ENCODE data around the gene GFPT2. TPM values are rescaled to one million over a fixed set of nuclear protein-coding genes. Genes with fewer than 3 reads are reported as not detected.

Gene GFPT2
- total and polyA plus RNA-seq, 9 donors, result 18.5 to 135 (median 41.5) TPM

DNA sequence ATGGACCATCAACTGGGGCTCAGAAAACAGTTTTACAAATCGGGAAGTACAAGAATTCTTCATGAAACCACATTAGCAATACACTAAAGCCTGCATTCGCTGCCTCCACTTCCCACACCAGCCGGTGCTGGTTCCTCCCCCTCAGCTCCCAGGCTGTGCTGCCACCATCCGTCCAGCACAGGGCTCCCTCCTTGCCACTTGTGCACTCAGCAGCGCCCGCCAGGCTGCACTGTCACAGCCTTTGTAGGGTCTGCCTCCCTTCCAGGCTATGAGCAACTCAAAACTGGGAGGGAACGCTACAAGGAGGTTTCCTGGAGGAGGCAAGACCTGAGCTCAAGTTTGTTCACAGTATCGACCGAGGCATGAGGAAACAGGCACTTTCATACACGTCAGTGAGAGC lies 69.0 kb downstream of the GFPT2 start:
- Histone ChIP-seq H3K4me1 (ENCODE audit: insufficient read depth) (no peaks in the 10 kb centered on the region), H3K27ac (no peak overlapping the region), H3K4me3 (no peak overlapping the region), H3K27me3 (no peaks in the 10 kb centered on the region), H3K36me3 (no peaks in the 10 kb centered on the region), H3K9me3 (no peaks in the 10 kb centered on the region)
- WGBS, 3 donors, result 70 to 80% (median 73%) methylated on average over 10 of the region's 10 CpGs
- DNase-seq, result no peak
- TF ChIP-seq EP300 (IDR thresholded peaks at IDR 0.05) (no peak), POLR2A (IDR thresholded peaks at IDR 0.05) (no peak)
- TF ChIP-seq, protein P1, sequence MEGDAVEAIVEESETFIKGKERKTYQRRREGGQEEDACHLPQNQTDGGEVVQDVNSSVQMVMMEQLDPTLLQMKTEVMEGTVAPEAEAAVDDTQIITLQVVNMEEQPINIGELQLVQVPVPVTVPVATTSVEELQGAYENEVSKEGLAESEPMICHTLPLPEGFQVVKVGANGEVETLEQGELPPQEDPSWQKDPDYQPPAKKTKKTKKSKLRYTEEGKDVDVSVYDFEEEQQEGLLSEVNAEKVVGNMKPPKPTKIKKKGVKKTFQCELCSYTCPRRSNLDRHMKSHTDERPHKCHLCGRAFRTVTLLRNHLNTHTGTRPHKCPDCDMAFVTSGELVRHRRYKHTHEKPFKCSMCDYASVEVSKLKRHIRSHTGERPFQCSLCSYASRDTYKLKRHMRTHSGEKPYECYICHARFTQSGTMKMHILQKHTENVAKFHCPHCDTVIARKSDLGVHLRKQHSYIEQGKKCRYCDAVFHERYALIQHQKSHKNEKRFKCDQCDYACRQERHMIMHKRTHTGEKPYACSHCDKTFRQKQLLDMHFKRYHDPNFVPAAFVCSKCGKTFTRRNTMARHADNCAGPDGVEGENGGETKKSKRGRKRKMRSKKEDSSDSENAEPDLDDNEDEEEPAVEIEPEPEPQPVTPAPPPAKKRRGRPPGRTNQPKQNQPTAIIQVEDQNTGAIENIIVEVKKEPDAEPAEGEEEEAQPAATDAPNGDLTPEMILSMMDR (IDR thresholded peaks at IDR 0.05), result no peak
- intact Hi-C loops (cut with DNase I), result no loop called here

- Histone ChIP-seq H3K27me3 (no peaks in the 10 kb centered on the region), H3K9me3 (no peaks in the 10 kb centered on the region), H3K36me3 (no peaks in the 10 kb centered on the region), H3K4me3 (no peak overlapping the region), H3K27ac (no peak overlapping the region), H3K4me1 (ENCODE audit: insufficient read depth) (no peaks in the 10 kb centered on the region)
- TF ChIP-seq EP300 (IDR thresholded peaks at IDR 0.05) (no peak), POLR2A (IDR thresholded peaks at IDR 0.05) (no peak)
- TF ChIP-seq, protein P1 (IDR thresholded peaks at IDR 0.05), result no peak
- intact Hi-C loops (cut with DNase I), result no loop called here
- DNase-seq, result no peak
- 49 to 50% (median 49%) methylated on average over 10 of the region's 10 CpGs for WGBS, 3 donors
These were observed 70.0 kb downstream of the GFPT2 start for GRCh38 chr5:180283026-180283615.

DNA sequence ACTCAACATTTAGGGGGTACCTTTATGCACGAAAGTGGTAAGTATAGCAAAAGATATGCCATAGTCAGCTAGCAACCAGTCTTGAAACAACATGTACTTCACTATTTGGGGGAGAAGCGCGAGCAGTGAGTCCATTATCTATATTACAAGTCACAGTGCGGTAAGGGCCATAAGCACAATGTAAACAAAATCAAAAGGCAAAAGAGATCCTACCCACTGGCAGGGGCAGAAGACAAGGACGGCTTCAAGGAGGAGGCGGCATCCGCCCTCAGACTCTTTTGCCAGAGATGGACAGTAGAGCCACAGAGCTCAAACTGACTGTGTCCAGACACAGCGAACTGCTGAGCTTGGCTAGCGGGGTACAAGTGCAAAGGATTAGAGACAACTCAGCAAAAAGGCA lies 70.9 kb downstream of the GFPT2 start:
- H3K36me3 ChIP-seq, result no peaks in the 10 kb centered on the region
- no peak for DNase-seq
- 94 to 96% (median 96%) methylated on average over 9 of the region's 9 CpGs for WGBS, 3 donors
- no peak overlapping the region for H3K27ac ChIP-seq
- no peaks in the 10 kb centered on the region for H3K27me3 ChIP-seq
- H3K9me3 ChIP-seq, result peaks cover 0 to under 1% of the 10 kb centered on the region in 2 donors
- no peaks in the 10 kb centered on the region for H3K4me1 ChIP-seq (ENCODE audit: insufficient read depth)
- TF ChIP-seq POLR2A (IDR thresholded peaks at IDR 0.05), result no peak
- TF ChIP-seq, protein P1 (IDR thresholded peaks at IDR 0.05), result no peak
- TF ChIP-seq EP300 (IDR thresholded peaks at IDR 0.05), result no peak
- intact Hi-C loops (cut with DNase I), result no loop called here
- H3K4me3 ChIP-seq, result no peak overlapping the region

DNA sequence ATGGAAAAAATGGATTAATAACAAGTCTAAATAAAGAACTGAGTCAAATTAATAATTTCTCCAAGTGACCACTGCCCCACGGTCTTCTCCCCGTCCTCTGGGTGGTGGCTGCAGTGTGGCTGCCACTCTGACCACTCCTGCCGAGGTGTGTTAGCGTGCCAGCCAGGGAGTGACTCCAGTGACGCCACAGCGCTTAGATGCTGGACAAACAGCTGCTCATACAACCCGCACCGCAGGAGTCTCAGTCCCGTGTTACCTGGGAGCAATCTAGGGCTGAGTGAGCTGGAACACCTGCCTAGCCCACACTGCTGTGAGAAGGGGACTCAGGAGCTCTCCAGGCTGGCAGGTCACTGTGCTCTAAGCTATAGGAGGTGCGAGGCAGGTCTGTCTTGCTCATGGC lies 71.4 kb downstream of the GFPT2 start:
- DNase-seq, result no peak
- peaks cover 0 to 4% of the 10 kb centered on the region in 2 donors for H3K9me3 ChIP-seq
- no peaks in the 10 kb centered on the region for H3K4me1 ChIP-seq (ENCODE audit: insufficient read depth)
- no peaks in the 10 kb centered on the region for H3K27me3 ChIP-seq
- intact Hi-C loops (cut with DNase I), result no loop called here
- H3K4me3 ChIP-seq, result no peak overlapping the region
- no peaks in the 10 kb centered on the region for H3K36me3 ChIP-seq
- TF ChIP-seq EP300 (IDR thresholded peaks at IDR 0.05) (no peak), POLR2A (IDR thresholded peaks at IDR 0.05) (no peak)
- TF ChIP-seq, protein P1 (IDR thresholded peaks at IDR 0.05), result no peak
- H3K27ac ChIP-seq, result no peak overlapping the region
- WGBS, 3 donors, result 95 to 96% (median 95%) methylated on average over 10 of the region's 10 CpGs
